Cardiac septum (tissue), 1 donor: ENCODE data around the gene RIC1. TPM values are rescaled to one million over a fixed set of nuclear protein-coding genes. Genes with fewer than 3 reads are reported as not detected.
"Not testable (repeated sequence)": the region's sequence is repeated elsewhere in the genome, so short reads cannot be mapped to it uniquely, and the experiment has no call there.

Experiments
- DNase-seq: peaks from one replicate; pipeline ENCODE4 v3.0.0-alpha.2; 2020; ENCODE audit warnings: low spot score
- intact Hi-C: fragments of 100-400 bp; cut with DNase I; formaldehyde crosslinking; loops from one replicate; pipeline ENCODE4 v1.14.0; 2022
- total RNA-seq: library from RNA; stranded (reverse); fragmentation: NEBNext Ultra II Directional; extraction: Animal tissue kit (Norgen Biotek cat#: 25700); gene quantifications from one replicate; pipeline ENCODE4 v1.2.1, GENCODE V29; 2021
- donor health status: DM: no; HTN: no; CAD: no.

Gene RIC1
- total RNA-seq, 1 donor from 2014 or later: 9.3 TPM

DNA sequence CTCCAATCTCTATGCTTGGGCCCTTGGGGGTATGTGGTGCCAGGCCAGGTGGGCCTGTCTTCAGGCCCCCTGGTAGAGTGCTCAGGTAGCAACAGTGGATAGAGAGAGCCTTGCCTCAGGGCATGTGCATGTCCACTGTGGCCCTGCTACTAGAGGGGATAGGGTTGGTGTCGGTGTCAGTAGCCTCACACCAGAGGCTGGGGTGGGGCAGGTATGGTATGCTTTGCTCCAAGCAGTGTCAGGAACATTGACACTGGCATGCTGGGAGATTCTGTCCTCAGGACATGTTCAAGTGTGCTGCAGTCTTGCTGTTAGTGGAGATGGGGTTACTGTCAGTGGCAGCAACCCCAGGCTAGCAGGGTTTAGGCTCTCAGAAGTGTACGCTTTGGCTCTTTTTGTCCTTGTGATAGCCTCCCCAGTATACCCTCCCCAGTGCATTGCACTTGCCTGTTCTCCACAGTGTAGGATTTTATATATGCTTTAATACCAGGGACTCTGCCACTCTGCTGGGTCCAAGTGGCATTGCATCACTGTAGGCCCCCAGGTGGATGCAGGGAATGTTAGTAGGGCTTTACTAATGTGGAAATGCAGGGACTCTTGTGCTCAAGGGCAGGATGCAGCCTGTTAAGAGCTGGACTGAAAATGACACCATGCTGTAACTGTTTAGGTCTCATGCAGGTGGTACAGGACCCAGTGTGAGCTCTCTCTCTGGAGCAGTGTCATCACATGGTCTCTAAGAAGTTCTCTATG is 21.6 kb downstream of the RIC1 start:
- DNase-seq: no peak
- intact Hi-C loops: no loop called here

DNA sequence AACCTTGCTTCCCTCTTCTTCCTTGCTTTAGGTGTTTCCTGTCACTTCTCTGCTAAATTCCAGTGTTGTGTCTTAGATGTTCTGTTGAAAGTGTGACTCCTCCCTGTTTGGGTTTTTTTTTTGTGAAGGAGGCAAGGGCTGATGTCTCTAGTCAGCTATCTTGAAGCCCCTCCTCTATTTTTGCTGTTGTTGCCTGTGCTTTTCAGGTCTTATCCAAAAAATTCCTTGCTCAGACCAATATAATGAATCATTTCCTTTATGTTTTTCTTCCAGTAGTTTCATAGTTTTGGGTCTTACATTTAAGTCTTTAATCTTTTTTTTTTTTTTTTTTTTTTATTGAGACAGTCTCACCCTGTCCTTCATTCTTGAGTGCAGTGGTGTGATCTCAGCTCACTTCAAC is 22.3 kb downstream of the RIC1 start:
- intact Hi-C loops: no loop called here
- no peak for DNase-seq

DNA sequence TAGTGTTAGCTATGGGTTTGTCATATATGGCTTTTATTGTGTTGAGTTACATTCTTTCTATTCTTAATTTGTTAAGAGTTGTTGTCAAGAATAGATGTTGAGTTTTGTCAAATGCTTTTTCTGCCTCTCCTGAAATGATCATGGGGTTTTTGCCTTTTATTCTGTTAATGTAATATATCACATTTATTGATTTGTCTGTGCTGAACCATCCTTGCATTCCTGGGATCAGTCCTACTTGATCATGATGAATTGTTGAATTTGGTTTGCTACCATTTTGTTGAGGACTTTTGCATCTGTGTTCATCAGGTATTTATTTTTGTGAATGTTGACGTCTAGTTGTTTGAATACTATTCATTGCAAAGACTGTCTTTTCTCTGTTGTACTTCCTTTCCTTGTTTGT is 23.9 kb downstream of the RIC1 start:
- DNase-seq: no peak
- intact Hi-C loops: no loop called here

DNA sequence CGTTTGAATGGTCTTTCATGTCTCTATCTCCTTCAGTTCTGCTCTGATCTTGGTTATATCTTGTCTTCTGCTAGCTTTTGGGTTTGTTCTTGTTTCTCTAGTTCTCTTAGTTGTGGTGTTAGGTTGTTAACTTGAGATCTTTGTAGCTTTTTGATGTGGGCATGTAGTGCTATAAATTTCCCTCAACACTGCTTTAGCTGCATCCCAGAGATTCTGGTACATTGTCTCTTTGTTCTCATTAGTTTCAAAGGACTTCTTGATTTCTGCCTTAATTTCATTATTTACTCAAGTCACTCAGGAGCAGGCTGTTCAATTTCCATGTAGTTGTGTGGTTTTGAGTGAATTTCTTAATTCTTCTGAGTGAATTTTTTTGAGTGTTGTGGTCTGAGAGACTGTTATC is 33.9 kb downstream of the RIC1 start:
- intact Hi-C loops, DNase-seq: not testable (repeated sequence)

DNA sequence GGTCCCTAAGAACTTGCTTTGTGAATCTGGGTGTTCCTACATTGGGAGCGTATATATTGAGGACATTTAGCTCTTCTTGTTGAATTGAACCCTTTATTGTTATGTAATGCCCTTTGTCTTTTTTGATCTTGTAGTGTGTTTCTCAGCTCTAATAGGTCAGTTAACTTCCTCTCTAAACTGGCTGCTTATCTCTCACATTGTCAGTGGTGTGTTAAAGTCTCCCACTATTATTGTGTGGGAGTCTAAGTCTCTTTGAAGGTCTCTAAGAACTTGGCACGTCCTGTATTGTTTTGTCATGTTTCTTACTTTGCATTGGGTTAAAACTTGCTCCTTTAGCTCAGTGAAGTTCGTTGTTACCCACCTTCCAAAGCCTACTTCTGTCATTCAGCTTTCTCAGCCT is 36.2 kb downstream of the RIC1 start:
- intact Hi-C loops: no loop called here
- DNase-seq: no peak

DNA sequence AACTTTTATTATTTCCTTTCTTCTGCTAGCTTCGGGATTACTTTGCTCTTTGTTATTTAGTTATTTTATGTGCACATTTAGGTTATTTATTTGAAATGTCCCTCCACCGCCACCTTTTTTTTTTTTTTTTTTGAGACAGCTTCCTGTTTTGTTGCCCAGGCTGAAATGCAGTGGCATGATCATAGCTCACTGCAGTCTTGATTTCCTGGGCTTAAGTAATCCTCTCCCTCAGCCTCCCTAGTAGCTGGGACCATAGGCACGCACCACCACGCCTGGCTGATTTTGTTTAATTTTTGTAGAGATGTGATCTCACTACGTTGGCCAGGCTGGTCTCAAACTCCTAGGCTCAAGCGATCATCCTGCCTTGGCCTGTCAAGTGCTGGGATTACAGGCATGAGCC is 38.5 kb downstream of the RIC1 start:
- no peak for DNase-seq

DNA sequence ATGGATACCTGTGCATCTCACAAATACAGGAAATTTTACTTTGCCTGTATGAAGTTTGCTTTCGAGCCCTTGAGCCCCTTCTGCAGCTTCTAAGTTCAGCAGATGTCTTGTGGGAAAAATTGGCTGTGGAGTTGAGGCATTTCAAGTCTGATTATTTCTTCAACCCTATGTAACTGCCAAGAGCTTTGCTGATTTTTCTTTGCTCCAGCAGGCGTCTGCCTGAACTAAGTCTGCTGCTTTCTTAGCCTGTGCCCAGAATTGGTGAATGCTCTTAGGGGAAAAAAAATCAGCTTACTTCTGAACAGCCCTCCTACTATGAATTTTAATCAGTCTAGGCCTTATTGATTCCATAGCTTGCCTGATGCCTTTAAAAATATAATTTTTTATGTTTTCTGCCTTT is 41.2 kb downstream of the RIC1 start:
- DNase-seq: no peak
- intact Hi-C loops: no loop called here

More for the DNA sequence above, 38.5 kb downstream of the RIC1 start:
- intact Hi-C loops: no loop called here

DNA sequence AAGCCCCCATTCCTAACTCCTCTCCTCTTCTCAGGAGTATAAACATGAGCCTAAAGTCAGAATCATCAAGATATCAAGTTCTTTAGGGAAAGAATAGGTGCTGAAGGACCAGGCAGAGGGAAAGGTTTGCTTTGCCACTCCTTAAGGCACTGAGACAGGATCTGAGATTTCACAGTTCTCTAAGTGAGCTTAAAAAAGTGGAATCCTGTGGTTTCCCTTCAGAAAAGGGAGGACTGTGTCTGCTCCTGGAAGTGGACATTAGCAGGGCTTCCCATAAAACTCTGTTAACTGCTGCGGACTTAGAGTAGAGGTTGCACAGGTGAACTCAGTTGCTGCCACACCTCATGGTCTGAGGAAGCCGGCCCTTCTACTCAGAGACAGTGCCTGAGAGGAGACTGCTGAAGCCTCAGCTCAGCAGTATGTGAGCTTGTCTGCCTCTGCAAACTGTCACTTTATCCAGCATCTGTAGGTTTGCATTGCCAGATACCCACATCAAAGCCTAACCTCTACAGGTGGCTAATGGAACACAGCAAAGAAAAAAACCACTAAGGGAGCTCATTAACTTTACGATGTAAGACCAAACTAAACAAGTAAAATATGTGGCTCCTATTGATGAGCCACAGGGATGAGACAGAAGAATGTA is 42.9 kb downstream of the RIC1 start:
- intact Hi-C loops: no loop called here
- DNase-seq: no peak

DNA sequence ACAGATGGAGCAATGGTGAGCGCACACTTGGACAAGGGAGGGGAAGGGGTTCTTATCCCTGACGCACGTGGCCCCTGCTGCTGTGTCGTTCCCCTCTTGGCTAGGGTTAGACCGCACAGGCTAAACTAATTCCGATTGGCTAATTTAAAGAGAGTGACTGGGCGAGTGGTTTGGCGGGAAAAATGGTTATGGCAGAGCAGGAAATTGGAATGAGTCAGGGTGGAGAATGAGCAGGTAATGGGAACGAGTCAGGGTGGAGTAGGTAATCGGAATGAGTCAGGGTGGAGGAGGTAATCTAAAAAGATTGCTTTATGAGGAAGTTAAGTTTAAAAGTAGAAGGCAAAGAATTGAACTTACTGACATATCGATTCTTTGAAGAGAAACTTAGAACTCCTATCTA is 46.1 kb downstream of the RIC1 start:
- intact Hi-C loops, DNase-seq: not testable (repeated sequence)

DNA sequence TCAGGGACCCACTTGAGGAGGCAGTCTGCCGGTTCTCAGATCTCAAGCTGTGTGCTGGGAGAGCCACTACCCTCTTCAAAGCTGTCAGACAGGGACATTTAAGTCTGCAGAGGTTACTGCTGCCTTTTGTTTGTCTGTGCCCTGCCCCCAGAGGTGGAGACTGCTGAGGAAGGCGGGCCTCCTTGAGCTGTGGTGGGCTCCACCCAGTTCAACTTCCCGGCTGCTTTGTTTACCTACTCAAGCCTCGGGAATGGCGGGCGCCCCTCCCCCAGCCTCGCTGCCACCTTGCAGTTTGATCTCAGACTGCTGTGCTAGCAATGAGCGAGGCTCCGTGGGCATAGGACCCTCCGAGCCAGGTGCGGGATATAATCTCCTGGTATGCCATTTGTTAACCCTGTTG is 54.7 kb downstream of the RIC1 start:
- intact Hi-C loops, DNase-seq: not testable (repeated sequence)

DNA sequence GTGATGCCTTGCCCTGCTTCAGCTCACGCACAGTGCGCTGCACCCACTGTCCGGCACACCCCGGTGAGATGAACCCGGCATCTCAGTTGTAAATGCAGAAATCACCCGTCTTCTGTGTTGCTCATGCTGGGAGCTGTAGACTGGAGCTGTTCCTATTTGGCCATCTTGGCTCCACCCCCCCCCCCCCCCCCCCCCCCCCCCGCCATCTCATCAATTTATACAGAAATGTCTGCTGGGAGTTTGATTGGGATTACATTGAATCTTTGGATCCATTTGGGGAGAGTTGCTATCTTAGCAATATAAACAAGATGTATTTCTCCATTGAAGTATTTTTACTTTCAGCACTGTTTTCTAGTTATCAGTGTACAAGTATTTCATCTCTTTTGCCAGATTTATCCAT is 55.2 kb downstream of the RIC1 start:
- DNase-seq: no peak
- intact Hi-C loops: no loop called here

DNA sequence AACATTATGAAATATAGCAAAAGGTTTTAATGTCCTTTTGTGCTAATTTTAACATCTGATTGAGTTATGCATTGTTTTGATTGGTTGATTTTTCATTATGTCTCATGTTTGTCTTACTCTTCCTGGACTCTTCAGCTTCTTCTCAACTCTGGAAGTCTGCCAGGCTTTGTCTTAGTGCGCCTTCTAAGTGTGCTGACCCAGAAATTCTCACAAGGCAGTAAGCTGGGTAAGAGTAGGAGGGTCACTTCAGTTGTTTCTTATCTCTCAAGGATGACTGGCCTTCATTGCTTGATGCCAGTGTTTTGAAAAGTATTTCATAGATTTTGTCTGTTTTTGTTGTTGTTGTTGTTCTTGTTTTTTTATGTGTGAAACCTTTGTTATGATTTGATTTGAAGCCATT is 59.2 kb downstream of the RIC1 start:
- intact Hi-C loops: no loop called here
- no peak for DNase-seq

DNA sequence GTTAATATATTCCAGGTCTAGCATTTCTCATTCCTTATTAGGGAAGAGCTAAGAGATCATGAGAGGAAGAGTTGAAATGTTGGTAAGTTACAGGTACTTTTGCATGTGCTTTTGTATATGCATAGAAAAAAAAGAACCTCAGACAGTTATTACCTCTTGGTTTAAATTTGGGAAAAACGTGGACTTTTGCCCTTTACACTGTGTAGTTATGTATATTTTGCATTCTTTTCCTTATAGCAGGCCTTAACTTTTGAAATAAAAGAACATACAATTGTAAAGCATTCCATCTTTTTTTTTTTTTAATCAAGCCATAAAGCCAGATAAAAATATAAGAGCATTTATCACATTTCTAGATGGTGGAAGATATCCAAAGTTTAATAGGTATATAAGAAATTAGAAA is 61.4 kb downstream of the RIC1 start:
- DNase-seq: no peak
- intact Hi-C loops: no loop called here

DNA sequence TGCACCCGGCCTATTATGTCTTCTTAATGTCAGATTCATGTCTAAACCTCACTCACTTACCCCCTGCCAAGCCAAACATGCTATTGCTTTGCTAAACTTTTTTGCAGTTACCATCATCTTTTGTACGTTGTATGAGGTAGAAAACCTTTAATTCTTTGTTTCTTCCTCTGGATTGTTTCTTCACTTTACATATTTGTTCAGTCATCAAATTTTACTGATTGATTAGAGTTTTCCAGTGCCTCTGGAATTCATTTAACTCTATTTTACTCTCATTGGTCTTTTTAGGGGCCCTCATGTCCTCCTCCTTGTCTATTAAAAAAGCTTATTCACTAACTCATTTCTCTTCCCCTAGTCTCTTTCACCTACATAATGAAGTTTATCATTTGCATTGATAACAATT is 67.0 kb downstream of the RIC1 start:
- intact Hi-C loops: no loop called here
- no peak for DNase-seq

DNA sequence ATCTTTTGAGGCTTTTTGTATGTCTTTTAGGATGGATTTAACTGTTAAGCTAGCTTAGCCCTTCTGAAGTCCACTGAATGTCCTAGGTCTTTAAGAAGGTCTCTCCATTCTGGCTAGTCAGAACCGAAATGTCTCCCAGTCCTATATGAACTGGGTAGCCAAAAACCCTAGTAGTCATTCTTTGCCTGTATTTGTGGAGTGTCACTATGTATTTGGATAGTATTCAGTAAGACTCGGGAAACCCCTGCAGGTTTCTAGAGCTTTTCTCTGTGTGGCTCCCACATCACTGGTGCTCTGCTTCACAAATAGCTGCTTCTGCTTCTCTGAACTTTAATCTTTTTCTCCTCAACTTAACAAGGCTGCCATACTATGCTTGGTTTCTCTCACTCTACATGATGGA is 68.0 kb downstream of the RIC1 start:
- intact Hi-C loops: no loop called here
- no peak for DNase-seq

DNA sequence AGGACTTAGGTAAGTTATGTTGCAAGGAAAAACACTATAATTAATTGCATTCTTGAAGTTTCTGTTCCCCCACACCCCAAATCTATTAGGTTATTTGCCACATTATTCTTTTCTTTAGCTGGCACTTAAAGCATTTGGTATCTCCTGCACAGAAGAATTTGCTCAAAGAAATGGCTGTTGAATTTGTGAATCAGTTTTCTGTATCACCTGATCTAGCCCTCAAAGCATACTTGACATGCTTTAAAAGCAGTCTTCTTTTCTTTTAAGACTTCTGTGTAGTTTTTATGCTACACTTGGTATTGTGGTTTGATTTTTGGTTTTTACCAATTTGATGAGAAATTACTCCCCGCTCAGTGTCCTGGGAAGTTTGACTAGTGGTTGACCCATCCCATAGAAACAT is 69.1 kb downstream of the RIC1 start:
- intact Hi-C loops: no loop called here
- no peak for DNase-seq

DNA sequence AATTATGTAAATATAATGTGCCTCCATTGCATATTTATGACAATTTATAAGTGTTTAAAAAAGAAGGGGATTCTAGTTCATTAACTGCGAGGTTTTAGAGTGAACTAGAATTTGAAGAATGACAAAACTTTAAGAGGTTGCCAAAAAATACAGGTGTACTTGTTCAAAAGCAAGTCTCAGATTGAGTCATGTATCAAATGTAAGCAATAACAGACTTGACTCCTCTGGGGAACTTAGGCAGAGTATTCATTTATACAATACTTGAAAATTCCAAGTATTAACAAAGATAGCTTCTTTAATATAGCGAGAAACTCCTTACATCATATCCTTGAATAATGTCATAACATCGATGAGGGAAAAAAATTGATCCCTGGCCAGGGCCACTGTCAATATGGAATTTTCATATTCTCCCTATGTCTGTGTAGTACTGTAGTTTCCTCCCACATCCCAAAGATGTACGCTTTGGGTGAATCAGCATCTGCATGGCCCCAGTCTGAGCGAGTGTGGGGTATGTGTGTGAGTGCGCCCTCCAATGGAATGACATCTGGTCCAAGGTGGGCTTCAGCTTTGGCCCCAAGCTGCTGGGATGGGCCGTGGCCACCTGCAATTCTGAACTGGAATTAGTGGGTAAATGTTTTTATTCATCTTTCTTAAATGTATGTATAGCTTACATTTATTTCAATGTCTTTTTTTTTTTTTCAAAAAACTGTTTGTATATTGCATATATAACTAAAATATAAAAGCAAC is 70.1 kb downstream of the RIC1 start:
- DNase-seq: no peak
- intact Hi-C loops: no loop called here

DNA sequence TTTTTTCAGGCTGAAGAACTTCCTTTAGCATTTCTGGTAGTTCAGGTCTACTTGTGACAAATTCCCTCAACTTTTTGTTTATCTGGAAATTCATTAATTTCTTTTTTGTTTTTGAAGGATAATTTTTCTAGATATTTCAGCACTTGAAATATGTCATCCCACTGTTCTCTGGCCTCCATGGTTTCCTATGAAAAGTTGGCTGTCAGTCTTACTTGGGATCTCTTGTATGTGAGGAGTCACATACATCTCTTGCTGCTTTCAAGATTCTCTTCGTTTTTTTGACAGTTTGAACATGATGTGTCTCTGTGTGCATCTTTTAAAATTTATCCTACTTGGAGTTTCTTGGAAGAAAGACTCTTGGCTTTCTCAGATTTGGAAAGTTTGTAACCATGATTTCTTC is 79.5 kb downstream of the RIC1 start:
- intact Hi-C loops: no loop called here
- DNase-seq: no peak

DNA sequence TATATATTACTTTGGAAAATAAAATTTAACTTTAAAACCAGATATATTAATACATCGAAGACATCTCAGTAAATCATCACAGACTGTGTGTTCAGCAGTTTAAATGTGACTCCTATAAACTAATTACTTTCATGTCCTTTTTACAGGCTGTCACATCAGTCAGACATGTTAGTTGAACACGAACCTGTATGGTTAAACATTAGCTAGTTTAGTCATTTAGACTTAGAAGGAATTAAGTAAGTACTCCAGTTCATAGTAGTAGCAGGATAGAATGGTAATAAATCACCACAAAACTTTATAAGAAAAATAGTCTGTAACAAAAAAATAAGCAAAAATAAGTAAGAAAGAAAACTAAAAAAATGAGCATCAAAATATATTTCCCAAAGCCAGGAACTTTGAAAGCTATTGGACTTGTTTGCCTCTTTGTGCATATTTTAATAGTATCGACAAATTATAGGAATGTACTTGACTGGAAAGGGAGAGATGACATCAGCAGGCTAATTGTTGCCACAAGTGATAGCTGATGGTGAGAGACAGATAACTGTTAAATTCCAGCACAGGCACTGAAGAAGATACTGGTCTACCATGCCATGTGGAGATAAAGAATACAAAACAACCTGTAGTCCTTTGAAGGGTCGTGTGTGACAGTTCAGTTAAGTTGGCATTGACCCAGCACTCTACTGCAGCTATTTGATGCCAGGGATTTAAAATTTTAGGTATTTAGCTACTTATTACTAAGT is 83.9 kb downstream of the RIC1 start:
- intact Hi-C loops: no loop called here
- no peak for DNase-seq
